Ishikawa (cell line): ENCODE results near the gene DPYD.

Experiments used
- CEBPB ChIP-seq: IDR thresholded peaks from 2 replicates; pipeline ENCODE4 v1.6.1; 2012
- CREB1 ChIP-seq: IDR thresholded peaks from 2 replicates; pipeline ENCODE4 v1.6.1; 2012; ENCODE audit warnings: low read depth
- EGR1 ChIP-seq: IDR thresholded peaks from 2 replicates; pipeline ENCODE4 v1.6.1; 2012
- EP300 ChIP-seq: IDR thresholded peaks from 2 replicates; pipeline ENCODE4 v1.6.1; 2012; ENCODE audit warnings: borderline replicate concordance
- MAX ChIP-seq: IDR thresholded peaks from 2 replicates; pipeline ENCODE4 v1.6.1; 2012
- RAD21 ChIP-seq: IDR thresholded peaks from 2 replicates; pipeline ENCODE4 v1.6.1; 2012; ENCODE audit warnings: low read depth
- REST ChIP-seq: IDR thresholded peaks from 2 replicates; pipeline ENCODE4 v1.6.1; 2012; ENCODE audit warnings: low read depth, mild to moderate bottlenecking
- TAF1 ChIP-seq: IDR thresholded peaks from 2 replicates; pipeline ENCODE4 v1.6.1; 2012; ENCODE audit warnings: low read depth, mild to moderate bottlenecking
- TCF12 ChIP-seq: IDR thresholded peaks from 2 replicates; pipeline ENCODE4 v1.6.1; 2012; ENCODE audit warnings: low read depth
- TEAD4 ChIP-seq: IDR thresholded peaks from 2 replicates; pipeline ENCODE4 v1.6.1; 2012
- YY1 ChIP-seq: IDR thresholded peaks from 2 replicates; pipeline ENCODE4 v1.6.1; 2012; ENCODE audit warnings: low read depth

DNA sequence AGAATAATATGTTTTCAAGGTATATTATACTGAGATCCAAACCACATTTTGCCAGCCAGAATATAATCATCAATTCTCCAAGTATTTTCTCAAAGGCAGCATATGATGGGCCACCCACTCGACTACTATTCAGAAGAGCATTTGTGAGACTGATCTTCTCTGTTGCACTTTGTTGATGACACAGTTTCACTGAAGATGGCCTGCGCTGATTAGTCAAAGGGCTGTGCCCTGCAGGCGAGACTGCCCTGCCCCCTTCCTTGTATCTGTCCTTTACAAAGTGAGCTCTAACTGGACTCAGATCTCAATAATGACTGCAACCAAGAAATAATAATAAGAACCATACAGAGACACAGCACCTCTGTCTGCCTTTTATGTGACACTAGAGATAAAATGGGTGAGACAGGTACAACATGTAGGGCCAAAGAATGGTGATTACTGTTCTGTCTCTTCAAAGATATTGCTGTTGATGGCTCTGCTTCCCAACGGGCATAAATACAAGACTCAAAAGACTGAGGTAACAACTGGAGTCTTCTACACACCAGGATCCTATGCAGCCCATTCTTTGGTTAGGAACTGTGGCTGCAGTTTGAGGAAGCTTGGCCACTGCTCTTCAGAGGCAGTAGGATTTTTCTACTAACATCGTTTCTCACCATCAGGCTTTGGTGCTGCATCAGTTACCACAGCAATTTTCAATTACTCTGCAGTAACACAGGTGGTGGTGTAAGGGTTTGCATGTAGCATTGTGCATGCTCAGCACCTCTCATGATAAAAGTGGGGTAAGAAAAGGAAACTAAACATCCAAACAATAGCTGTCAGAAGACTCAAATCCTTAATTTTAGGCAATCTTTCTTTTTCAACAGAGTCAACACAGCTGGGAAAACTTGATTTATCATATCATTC lies 718.1 kb downstream of the DPYD start:
- TF ChIP-seq RAD21 (no peak), CREB1 (no peak), EGR1 (no peak), YY1 (no peak), REST (no peak), EP300 (no peak), TCF12 (no peak), TEAD4 (no peak), MAX (no peak), TAF1 (no peak), CEBPB (no peak)
